ENCODE measurements around the gene HTR3A.

DNA sequence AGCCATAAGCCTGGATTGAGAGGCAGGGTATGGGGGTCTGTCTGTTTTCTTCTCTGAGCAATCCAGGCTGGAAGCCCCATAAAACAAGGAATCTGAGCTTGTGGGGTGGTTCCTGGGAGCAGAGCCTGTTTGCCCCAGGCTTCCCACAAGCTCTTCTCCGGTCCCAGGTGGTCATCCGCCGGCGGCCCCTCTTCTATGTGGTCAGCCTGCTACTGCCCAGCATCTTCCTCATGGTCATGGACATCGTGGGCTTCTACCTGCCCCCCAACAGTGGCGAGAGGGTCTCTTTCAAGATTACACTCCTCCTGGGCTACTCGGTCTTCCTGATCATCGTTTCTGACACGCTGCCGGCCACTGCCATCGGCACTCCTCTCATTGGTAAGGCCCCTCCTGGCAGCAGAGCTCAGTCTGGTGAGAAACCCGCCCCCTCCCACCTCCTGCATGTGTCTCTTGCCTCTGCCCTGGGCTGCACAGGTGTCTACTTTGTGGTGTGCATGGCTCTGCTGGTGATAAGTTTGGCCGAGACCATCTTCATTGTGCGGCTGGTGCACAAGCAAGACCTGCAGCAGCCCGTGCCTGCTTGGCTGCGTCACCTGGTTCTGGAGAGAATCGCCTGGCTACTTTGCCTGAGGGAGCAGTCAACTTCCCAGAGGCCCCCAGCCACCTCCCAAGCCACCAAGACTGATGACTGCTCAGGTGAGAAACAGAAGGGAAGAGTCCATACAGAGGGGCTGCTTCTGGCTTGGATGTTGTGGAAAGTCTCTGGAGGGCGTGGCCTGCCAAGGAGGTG is 11.6 kb downstream of the HTR3A start:
- TF ChIP-seq RNF2 (conservative IDR thresholded peaks at IDR 0.05; ENCODE audit: low read depth) (no peak), ZNF260 (CRISPR knock-in tag; IDR thresholded peaks at IDR 0.05; ENCODE audit: borderline replicate concordance, low read depth) (no peak), SRSF1 (optimal IDR thresholded peaks at IDR 0.05; ENCODE audit: low read depth, low read length) (no peak), ZNF333 (CRISPR knock-in tag; IDR thresholded peaks at IDR 0.05; ENCODE audit: borderline replicate concordance) (no peak), KLF9 (CRISPR knock-in tag; IDR thresholded peaks at IDR 0.05; ENCODE audit: low read depth) (no peak), BRCA1 (CRISPR knock-in tag; IDR thresholded peaks at IDR 0.05) (no peak), EZH2 (conservative IDR thresholded peaks at IDR 0.05; ENCODE audit: low read depth, low read length) (no peak), SIX1 (CRISPR knock-in tag; IDR thresholded peaks at IDR 0.05; ENCODE audit: borderline replicate concordance) (no peak), RXRA (CRISPR knock-in tag; IDR thresholded peaks at IDR 0.05) (no peak)
- TF ChIP-seq, protein P1, sequence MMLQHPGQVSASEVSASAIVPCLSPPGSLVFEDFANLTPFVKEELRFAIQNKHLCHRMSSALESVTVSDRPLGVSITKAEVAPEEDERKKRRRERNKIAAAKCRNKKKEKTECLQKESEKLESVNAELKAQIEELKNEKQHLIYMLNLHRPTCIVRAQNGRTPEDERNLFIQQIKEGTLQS (CRISPR knock-in tag; IDR thresholded peaks at IDR 0.05) = no peak
- TF ChIP-seq, protein P2, sequence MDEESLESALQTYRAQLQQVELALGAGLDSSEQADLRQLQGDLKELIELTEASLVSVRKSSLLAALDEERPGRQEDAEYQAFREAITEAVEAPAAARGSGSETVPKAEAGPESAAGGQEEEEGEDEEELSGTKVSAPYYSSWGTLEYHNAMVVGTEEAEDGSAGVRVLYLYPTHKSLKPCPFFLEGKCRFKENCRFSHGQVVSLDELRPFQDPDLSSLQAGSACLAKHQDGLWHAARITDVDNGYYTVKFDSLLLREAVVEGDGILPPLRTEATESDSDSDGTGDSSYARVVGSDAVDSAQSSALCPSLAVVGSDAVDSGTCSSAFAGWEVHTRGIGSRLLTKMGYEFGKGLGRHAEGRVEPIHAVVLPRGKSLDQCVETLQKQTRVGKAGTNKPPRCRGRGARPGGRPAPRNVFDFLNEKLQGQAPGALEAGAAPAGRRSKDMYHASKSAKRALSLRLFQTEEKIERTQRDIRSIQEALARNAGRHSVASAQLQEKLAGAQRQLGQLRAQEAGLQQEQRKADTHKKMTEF (CRISPR knock-in tag; IDR thresholded peaks at IDR 0.05) = no peak
- TF ChIP-seq, protein P3, sequence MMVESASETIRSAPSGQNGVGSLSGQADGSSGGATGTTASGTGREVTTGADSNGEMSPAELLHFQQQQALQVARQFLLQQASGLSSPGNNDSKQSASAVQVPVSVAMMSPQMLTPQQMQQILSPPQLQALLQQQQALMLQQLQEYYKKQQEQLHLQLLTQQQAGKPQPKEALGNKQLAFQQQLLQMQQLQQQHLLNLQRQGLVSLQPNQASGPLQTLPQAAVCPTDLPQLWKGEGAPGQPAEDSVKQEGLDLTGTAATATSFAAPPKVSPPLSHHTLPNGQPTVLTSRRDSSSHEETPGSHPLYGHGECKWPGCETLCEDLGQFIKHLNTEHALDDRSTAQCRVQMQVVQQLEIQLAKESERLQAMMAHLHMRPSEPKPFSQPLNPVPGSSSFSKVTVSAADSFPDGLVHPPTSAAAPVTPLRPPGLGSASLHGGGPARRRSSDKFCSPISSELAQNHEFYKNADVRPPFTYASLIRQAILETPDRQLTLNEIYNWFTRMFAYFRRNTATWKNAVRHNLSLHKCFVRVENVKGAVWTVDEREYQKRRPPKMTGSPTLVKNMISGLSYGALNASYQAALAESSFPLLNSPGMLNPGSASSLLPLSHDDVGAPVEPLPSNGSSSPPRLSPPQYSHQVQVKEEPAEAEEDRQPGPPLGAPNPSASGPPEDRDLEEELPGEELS (CRISPR knock-in tag; IDR thresholded peaks at IDR 0.05) = no peak
- TF ChIP-seq, protein P4, sequence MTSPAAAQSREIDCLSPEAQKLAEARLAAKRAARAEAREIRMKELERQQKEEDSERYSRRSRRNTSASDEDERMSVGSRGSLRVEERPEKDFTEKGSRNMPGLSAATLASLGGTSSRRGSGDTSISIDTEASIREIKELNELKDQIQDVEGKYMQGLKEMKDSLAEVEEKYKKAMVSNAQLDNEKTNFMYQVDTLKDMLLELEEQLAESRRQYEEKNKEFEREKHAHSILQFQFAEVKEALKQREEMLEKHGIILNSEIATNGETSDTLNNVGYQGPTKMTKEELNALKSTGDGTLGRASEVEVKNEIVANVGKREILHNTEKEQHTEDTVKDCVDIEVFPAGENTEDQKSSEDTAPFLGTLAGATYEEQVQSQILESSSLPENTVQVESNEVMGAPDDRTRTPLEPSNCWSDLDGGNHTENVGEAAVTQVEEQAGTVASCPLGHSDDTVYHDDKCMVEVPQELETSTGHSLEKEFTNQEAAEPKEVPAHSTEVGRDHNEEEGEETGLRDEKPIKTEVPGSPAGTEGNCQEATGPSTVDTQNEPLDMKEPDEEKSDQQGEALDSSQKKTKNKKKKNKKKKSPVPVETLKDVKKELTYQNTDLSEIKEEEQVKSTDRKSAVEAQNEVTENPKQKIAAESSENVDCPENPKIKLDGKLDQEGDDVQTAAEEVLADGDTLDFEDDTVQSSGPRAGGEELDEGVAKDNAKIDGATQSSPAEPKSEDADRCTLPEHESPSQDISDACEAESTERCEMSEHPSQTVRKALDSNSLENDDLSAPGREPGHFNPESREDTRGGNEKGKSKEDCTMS (CRISPR knock-in tag; conservative IDR thresholded peaks at IDR 0.05) = no peak
- TF ChIP-seq, protein P5, sequence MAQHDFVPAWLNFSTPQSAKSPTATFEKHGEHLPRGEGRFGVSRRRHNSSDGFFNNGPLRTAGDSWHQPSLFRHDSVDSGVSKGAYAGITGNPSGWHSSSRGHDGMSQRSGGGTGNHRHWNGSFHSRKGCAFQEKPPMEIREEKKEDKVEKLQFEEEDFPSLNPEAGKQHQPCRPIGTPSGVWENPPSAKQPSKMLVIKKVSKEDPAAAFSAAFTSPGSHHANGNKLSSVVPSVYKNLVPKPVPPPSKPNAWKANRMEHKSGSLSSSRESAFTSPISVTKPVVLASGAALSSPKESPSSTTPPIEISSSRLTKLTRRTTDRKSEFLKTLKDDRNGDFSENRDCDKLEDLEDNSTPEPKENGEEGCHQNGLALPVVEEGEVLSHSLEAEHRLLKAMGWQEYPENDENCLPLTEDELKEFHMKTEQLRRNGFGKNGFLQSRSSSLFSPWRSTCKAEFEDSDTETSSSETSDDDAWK (CRISPR knock-in tag; IDR thresholded peaks at IDR 0.05) = no peak

All from HepG2 (cell line).